Heart right ventricle (tissue), 16 donors: Measurements from ENCODE around the gene MMP11. TPM values are rescaled to one million over a fixed set of nuclear protein-coding genes. Genes with fewer than 3 reads are reported as not detected.

ENCODE experiments used
- ATAC-seq, 8 donors: fragments of 200-7000 bp; cut with Tn5 transposase; one replicate each; pipeline ENCODE4 v1.9.1; 2020; ENCODE audit warnings: mild to moderate bottlenecking in 8 of 8, moderate library complexity in 8 of 8, moderate number of reproducible peaks in 1 of 8
- DNase-seq, 2 donors: peaks; one replicate each; pipeline ENCODE4 v3.0.0-alpha.2; 2020
- H3K27ac ChIP-seq, 10 donors: fragments of 200-600 bp; sonication (generic) in 2 of 10; one replicate each; pipeline versions ENCODE4 v1.5.0 to v1.8.0; 2020 to 2022; ENCODE audit warnings: mild to moderate bottlenecking in 3 of 10
- H3K27me3 ChIP-seq, 7 donors: fragments of 200-600 bp; one replicate each; pipeline ENCODE4 v1.8.0; 2021 to 2022; ENCODE audit warnings: mild to moderate bottlenecking in 2 of 7
- H3K36me3 ChIP-seq, 9 donors: fragments of 200-600 bp; sonication (generic) in 1 of 9; one replicate each; pipeline versions ENCODE4 v1.5.0 to v1.8.0; 2020 to 2022; ENCODE audit warnings: mild to moderate bottlenecking in 2 of 9
- H3K4me1 ChIP-seq, 9 donors: fragments of 200-600 bp; sonication (generic) in 1 of 9; one replicate each; pipeline versions ENCODE4 v1.5.0 to v1.8.0; 2020 to 2022; ENCODE audit warnings: mild to moderate bottlenecking in 4 of 9
- H3K4me3 ChIP-seq, 10 donors: fragments of 200-600 bp; sonication (generic) in 2 of 10; one replicate each; pipeline versions ENCODE4 v1.5.0 to v1.8.0; 2020 to 2022; ENCODE audit warnings: mild to moderate bottlenecking in 7 of 10, moderate library complexity in 2 of 10
- H3K9me3 ChIP-seq, 11 donors: fragments of 200-600 bp in 10 of 11; sonication (generic) in 2 of 11; one replicate each; pipeline versions ENCODE4 v1.5.0 to v1.8.0; 2013 to 2022; ENCODE audit warnings: mild to moderate bottlenecking in 2 of 11, control low read depth in 1 of 11, moderate library complexity in 1 of 11
- WGBS, 2 donors: extraction: QIAGEN DNeasy Blood & Tissue Kit; methylation state at CpG; one replicate each; pipeline ENCODE4 v1.1.7; 2013; ENCODE audit warnings: inconsistent platforms in 1 of 2; 5-methylcytosine and 5-hydroxymethylcytosine counted together
- intact Hi-C, 10 donors: fragments of 100-400 bp; cut with DNase I; formaldehyde crosslinking; loops; one replicate each; pipeline versions ENCODE4 v1.11.1 to v1.14.2; 2022
- polyA plus RNA-seq, 2 donors: library from polyadenylated mRNA; stranded (reverse); fragments of 200-250 nt; gene quantifications; one replicate each; pipeline ENCODE4 v1.2.3, GENCODE V29; 2013
- total RNA-seq, 10 donors: library from RNA; stranded (reverse); fragmentation: NEBNext Ultra II Directional in 3 of 10; extraction: Animal tissue kit (Norgen Biotek cat#: 25700) in 3 of 10; gene quantifications; one replicate each; pipeline versions ENCODE4 v1.2.1 to v1.2.4, GENCODE V29; 2021 to 2023
- TF ChIP-seq, protein P1 (sequence below), 9 donors: fragments of 200-600 bp; sonication (generic) in 2 of 9; IDR thresholded peaks; one replicate each; pipeline versions ENCODE4 v1.5.0 to v1.8.0; 2021 to 2022; ENCODE audit warnings: antibody characterized with exemption in 9 of 9, mild to moderate bottlenecking in 5 of 9, moderate library complexity in 1 of 9
- donor health status: Arrhythmogenic right ventricular cardiomyopathy.
- donor health status: ischemic (EF 13 %, LVEDD 7.1; RV severe dilation, severe dysfunction).
- donor health status: healthy with polysubstance abuse.
- donor health status: DM: no; HTN: yes; CAD: no.
- donor health status: DM: no; HTN: no; CAD: no.
- donor health status: ischemic (EF 25% LVEDD 6.9; RV normal size, moderate dysfunction).
- donor health status: ischemic (EF 25% LVEDD 5.7; RV mildly dilated, moderate dysfunction).
- donor health status: healthy.
- donor health status: DM: yes; HTN: yes; CAD: no.
- donor health status: Ischemic cardiomyopathy.
- donor health status: ischemic (EF 35%, LVEDD 5.7; RV mildly dilated, moderate dysfunction).
- donor health status: nonischemic (EF 11% LVEDD 7.7; RV severe dilation, severe dysfunction).
- donor health status: DM: yes; HTN: yes; CAD: no.
- donor health status: PGD.
- donor health status: ischemic (EF 29% LVEDD 5.4; RV normal size, mild dysfunction).
- donor health status: nonischemic (EF 23%, LVEDD 6.1; RV moderate dilation, normal function).

The MMP11 gene
- total and polyA plus RNA-seq, 12 donors, result 3.5 to 23.4 (median 7.9) TPM

DNA sequence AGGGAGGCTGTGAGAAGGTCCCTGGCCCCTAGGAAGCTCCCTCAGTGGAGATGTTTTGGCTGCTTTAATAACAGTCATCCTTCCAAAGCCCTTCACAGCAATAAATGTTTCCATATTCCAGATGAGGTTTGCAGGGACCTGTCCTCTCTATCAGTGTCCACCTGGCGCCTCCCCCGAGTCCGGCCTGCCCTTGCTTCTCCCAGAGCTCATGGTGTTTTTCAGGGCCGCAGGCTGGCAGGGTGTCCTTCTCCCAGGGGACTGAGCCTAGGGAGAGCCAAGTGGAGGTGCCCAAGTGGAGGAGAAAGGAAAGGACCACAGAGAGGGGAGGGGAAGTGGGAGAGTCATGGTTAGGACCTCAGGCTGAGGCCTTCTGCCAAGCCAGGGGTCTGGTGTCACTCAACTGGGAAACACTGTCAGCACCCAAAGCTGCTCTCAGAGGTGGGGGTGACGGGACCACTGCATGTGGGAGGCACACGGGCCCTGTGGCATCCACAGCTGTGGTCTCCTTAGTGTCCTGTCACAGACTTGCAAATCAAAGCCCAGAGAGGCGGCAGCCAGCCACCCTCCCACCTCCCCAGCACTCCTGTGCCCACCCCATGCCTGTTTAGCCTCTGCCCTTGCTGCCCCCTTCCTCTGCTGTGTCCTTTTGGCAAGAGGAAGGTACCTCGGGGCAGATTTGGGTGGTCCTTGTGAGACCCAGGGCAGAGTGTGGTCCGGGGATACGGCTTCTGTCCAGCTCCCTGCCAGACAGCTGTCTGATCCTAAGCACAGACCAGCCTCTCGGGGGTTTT, 59.8 kb downstream of the MMP11 start:
- ATAC-seq (peak in 3 of 8 donors; percentile 2 to 16 (median 12)), DNase-seq (no peak)
- Histone ChIP-seq H3K4me1 (peaks cover 23 to 100% (median 58%) of the 10 kb centered on the region in 9 donors), H3K36me3 (peaks cover 0 to 86% (median 1%) of the 10 kb centered on the region in 9 donors), H3K27me3 (no peaks in the 10 kb centered on the region), H3K9me3 (no peaks in the 10 kb centered on the region), H3K4me3 (no peak overlapping the region), H3K27ac (peak overlapping the region; percentile 73 to 95 (median 90))
- 50 to 55% methylated on average over 11 of the region's 11 CpGs for WGBS, 2 donors
- TF ChIP-seq, protein P1, sequence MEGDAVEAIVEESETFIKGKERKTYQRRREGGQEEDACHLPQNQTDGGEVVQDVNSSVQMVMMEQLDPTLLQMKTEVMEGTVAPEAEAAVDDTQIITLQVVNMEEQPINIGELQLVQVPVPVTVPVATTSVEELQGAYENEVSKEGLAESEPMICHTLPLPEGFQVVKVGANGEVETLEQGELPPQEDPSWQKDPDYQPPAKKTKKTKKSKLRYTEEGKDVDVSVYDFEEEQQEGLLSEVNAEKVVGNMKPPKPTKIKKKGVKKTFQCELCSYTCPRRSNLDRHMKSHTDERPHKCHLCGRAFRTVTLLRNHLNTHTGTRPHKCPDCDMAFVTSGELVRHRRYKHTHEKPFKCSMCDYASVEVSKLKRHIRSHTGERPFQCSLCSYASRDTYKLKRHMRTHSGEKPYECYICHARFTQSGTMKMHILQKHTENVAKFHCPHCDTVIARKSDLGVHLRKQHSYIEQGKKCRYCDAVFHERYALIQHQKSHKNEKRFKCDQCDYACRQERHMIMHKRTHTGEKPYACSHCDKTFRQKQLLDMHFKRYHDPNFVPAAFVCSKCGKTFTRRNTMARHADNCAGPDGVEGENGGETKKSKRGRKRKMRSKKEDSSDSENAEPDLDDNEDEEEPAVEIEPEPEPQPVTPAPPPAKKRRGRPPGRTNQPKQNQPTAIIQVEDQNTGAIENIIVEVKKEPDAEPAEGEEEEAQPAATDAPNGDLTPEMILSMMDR (IDR thresholded peaks at IDR 0.05), result no peak
- intact Hi-C loops, result loop anchor here in 1 of 10 donors (5.0 kb wide), 1 partner anchor 60 kb away; the partner anchor contains the start of gene MMP11

DNA sequence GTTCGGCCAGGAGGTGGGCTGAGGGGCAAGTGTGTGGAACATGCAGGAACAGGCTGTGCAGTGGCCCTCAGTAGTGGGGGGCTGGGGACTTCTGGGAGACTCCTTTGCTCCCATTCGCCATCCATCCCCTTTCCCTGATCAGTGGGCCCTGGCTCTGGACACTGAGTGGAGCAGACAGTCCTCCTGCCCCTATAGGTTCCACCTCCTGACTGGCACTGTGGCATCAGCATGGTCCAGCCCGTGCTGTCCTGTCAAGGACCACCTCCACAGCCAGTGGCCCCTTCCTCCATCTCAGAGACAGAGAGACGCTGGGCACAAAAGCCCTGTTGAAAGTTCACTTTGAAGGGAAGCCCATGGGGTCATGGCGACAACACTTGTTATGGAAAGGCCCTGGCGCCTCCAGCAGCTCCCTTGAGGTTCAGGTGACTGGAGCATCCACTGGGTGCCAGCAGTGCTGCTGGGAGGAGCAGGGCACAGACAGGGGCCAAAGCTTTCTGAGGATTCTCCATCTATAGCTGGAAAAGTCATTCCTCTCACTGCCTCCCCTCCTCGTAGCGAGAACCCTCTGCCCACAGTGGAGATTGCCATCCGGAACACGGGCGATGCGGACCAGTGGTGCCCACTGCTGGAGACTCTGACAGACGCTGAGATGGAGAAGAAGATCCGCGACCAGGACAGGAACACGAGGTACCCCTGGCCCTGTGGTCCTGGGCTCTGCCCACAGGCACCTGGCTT, 60.5 kb downstream of the MMP11 start:
- Histone ChIP-seq H3K27ac (peak overlapping the region; percentile 73 to 95 (median 90)), H3K9me3 (no peaks in the 10 kb centered on the region), H3K27me3 (no peaks in the 10 kb centered on the region), H3K4me1 (peaks cover 23 to 100% (median 61%) of the 10 kb centered on the region in 9 donors), H3K4me3 (no peak overlapping the region), H3K36me3 (peaks cover 0 to 79% (median 0%) of the 10 kb centered on the region in 9 donors)
- intact Hi-C loops, result loop anchor here in 1 of 10 donors (5.0 kb wide), 1 partner anchor 61 kb away; the partner anchor contains the start of gene MMP11
- DNase-seq (no peak), ATAC-seq (no peak)
- TF ChIP-seq, protein P1 (IDR thresholded peaks at IDR 0.05), result peak in 3 of 9 donors; percentile 20 to 25 (median 20)
- 78 to 81% methylated on average over 16 of the region's 16 CpGs for WGBS, 2 donors

Other genes with a start within 250 kb of the MMP11 start
- not detected for gene IGLL1, start 192.6 kb upstream of the MMP11 start, total RNA-seq
- gene IGLL1, start 192.6 kb upstream of the MMP11 start, polyA plus RNA-seq, result not detected
- gene DRICH1, start 140.5 kb upstream of the MMP11 start, total RNA-seq, result not detected
- under 1 TPM; 0.03 to 0.44 TPM for gene DRICH1, start 140.5 kb upstream of the MMP11 start, polyA plus RNA-seq
- 1 to 10 TPM in 1 of 10 donors, under 1 TPM in 1, not detected in 8; 0.23 to 1.6 TPM for gene RGL4, start 81.8 kb upstream of the MMP11 start, total RNA-seq
- gene RGL4, start 81.8 kb upstream of the MMP11 start, polyA plus RNA-seq, result under 1 TPM; 0.29 to 0.59 TPM
- gene ZNF70, start 21.7 kb upstream of the MMP11 start, total RNA-seq, result 1 to 10 TPM; 3.0 to 4.2 (median 3.6) TPM
- 1 to 10 TPM; 1.2 to 2.1 TPM for gene ZNF70, start 21.7 kb upstream of the MMP11 start, polyA plus RNA-seq
- gene VPREB3, start 18.4 kb upstream of the MMP11 start, total RNA-seq, result 1 to 10 TPM in 4 of 10 donors, under 1 TPM in 2, not detected in 4; 0.56 to 2.5 (median 1.3) TPM
- under 1 TPM; 0.83 to 0.88 TPM for gene VPREB3, start 18.4 kb upstream of the MMP11 start, polyA plus RNA-seq
- not detected for gene C22orf15, start 9.9 kb upstream of the MMP11 start, total RNA-seq
- under 1 TPM; 0.12 to 0.66 TPM for gene C22orf15, start 9.9 kb upstream of the MMP11 start, polyA plus RNA-seq
- 1,000 to 10,000 TPM in 8 of 10 donors, 100 to 1,000 TPM in 2; 860 to 1,727 (median 1,056) TPM for gene CHCHD10, start 4.9 kb upstream of the MMP11 start, total RNA-seq
- 1,000 to 10,000 TPM in 1 of 2 donors, 100 to 1,000 TPM in 1; 735 to 3,552 TPM for gene CHCHD10, start 4.9 kb upstream of the MMP11 start, polyA plus RNA-seq
- gene SMARCB1, start 14.1 kb downstream of the MMP11 start, total RNA-seq, result 10 to 100 TPM; 28.5 to 73.1 (median 39.8) TPM
- 10 to 100 TPM; 26.8 to 70.0 TPM for gene SMARCB1, start 14.1 kb downstream of the MMP11 start, polyA plus RNA-seq
- 1 to 10 TPM in 9 of 10 donors, under 1 TPM in 1; 0.91 to 5.1 (median 1.7) TPM for gene DERL3, start 66.2 kb downstream of the MMP11 start, total RNA-seq
- 10 to 100 TPM in 1 of 2 donors, 1 to 10 TPM in 1; 2.0 to 14.1 TPM for gene DERL3, start 66.2 kb downstream of the MMP11 start, polyA plus RNA-seq
- gene SLC2A11, start 85.0 kb downstream of the MMP11 start, total RNA-seq, result 10 to 100 TPM; 16.1 to 30.4 (median 21.2) TPM
- gene SLC2A11, start 85.0 kb downstream of the MMP11 start, polyA plus RNA-seq, result 10 to 100 TPM in 1 of 2 donors, 1 to 10 TPM in 1; 8.3 to 42.1 TPM
- gene MIF, start 121.5 kb downstream of the MMP11 start, total RNA-seq, result 100 to 1,000 TPM; 135 to 457 (median 225) TPM
- gene MIF, start 121.5 kb downstream of the MMP11 start, polyA plus RNA-seq, result 100 to 1,000 TPM; 474 to 634 TPM
- gene GSTT2B, start 188.3 kb downstream of the MMP11 start, total RNA-seq, result 10 to 100 TPM in 2 of 10 donors, 1 to 10 TPM in 8; 1.3 to 14.3 (median 4.2) TPM
- 10 to 100 TPM; 23.2 to 25.4 TPM for gene GSTT2B, start 188.3 kb downstream of the MMP11 start, polyA plus RNA-seq
- 1 to 10 TPM in 4 of 10 donors, under 1 TPM in 1, not detected in 5; 0.99 to 3.3 (median 1.8) TPM for gene DDTL, start 194.0 kb downstream of the MMP11 start, total RNA-seq
- 1 to 10 TPM; 3.1 to 4.9 TPM for gene DDTL, start 194.0 kb downstream of the MMP11 start, polyA plus RNA-seq
- gene DDT, start 201.6 kb downstream of the MMP11 start, total RNA-seq, result 100 to 1,000 TPM; 118 to 226 (median 143) TPM
- 100 to 1,000 TPM; 179 to 300 TPM for gene DDT, start 201.6 kb downstream of the MMP11 start, polyA plus RNA-seq
- under 1 TPM in 1 of 10 donors, not detected in 9; 0.40 TPM for gene GSTT2, start 207.3 kb downstream of the MMP11 start, total RNA-seq
- gene GSTT2, start 207.3 kb downstream of the MMP11 start, polyA plus RNA-seq, result 1 to 10 TPM in 1 of 2 donors, under 1 TPM in 1; 0.44 to 2.5 TPM
- not detected for gene GSTT4, start 232.6 kb downstream of the MMP11 start, total RNA-seq
- gene GSTT4, start 232.6 kb downstream of the MMP11 start, polyA plus RNA-seq, result not detected
- gene CABIN1, start 238.5 kb downstream of the MMP11 start, total RNA-seq, result 10 to 100 TPM; 26.8 to 49.6 (median 34.1) TPM
- 10 to 100 TPM; 17.5 to 48.9 TPM for gene CABIN1, start 238.5 kb downstream of the MMP11 start, polyA plus RNA-seq